NOMO-1 treated with dmso at 0.1 percent for 144 hours (cell line): ENCODE measurements around the gene PDE4B.

ENCODE experiments used
- DNase-seq: peaks from one replicate; lab custom pipeline; 2025; ENCODE audit not compliant: unreplicated experiment; lab: John Stamatoyannopoulos, UW

Gene PDE4B

GRCh38 chr1:66352792-66353191, 560.1 kb downstream of the PDE4B start:
- DNase-seq = no peak

DNA sequence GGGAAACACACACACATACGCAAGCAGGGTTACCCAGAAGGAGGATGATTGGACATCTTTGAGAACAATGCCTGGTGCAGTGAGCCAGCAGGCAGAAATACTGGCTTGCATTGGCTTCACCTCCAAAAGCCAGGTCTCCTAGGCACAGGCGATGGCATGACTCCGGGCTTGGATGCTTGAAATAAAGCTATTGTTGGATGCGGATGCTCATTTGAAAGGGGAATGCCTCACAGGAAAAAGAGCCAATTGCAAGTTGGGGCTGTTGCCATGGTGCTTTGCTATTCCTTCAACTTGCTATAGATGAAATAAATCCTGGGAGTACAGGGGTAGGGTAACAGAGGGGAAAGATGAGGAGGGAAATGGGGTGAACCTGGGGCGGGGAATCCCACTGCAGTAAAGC, 560.6 kb downstream of the PDE4B start:
- DNase-seq = no peak

- no peak for DNase-seq
Measured at GRCh38 chr1:66354311-66355201, 561.9 kb downstream of the PDE4B start.

DNA sequence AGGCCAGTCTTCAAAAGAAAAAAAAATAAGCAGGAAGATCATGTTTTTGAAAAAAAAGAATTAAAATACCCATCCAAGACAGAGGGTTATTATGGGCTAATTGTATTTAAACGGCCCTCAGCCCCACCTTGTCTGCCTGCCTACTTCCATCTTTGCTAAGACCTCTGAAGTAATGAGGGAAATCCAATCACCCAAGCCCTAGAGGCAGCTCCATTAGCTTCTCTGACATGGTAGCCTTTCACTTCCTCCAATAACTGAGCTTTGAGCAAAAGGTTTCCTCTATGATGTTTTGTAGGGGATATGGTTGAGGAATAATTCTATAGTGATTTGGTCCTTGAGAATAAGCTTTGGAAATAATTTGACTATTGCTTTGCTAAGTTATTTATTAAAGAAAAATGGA, 563.1 kb downstream of the PDE4B start:
- DNase-seq = no peak

GRCh38 chr1:66356605-66357004, 563.9 kb downstream of the PDE4B start:
- no peak for DNase-seq

DNA sequence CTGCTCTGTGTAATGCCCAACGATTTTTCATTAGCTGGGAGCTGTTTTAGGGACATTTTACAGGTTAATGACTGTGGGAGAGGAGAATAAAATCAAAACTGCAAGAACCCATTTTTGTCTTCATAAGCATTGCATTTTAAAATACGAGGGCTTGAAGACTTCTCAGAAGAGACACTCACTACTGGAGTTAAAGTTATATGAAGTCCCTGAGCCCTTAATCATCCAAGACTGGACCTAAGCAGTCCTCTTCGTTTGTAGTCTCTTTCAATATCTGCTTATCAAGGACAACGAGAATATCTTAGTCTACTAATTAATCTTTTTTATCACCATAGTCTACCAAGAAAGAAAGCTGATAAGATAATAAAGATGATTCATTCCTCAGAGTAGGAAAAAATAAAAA, 564.3 kb downstream of the PDE4B start:
- no peak for DNase-seq

GRCh38 chr1:66357478-66358197, 564.9 kb downstream of the PDE4B start:
- no peak for DNase-seq

DNA sequence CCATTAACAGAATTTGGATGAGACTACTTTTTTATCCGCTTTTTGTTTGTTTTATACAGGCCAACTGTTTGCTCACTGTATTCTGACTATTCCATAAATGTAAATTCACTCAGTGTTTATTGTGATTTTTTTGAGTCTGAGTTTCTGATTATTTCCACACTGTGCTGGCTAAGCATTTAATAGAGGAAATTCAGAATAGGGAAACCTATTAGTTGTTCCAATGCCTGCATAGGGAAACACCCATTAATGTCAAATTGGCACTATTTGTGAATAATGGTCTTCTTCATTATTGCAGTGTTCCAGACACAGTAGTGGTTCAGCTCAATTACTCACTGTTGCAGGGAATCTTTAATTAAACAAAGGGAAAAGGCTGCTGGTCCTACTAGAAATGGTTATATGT, 566.6 kb downstream of the PDE4B start:
- no peak for DNase-seq

DNA sequence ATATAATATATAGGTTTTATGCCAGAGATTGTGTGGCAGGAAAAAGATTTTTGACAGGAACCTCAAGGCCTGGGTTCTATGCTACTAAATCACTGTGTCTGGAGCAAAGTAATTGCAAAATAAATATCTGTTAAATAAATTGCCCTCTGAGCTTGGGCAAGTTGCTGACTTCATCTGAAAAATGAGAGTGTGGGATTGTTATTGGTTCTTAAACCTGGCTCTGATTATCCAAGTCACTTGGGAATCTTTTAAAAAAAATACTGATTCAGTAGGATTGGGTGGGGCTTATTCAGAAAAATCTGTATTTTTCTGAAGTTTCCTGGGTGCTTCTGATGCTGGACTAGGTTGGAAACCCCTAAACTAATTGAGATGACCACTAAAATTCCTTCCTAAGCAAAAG, 567.1 kb downstream of the PDE4B start:
- DNase-seq = no peak

DNA sequence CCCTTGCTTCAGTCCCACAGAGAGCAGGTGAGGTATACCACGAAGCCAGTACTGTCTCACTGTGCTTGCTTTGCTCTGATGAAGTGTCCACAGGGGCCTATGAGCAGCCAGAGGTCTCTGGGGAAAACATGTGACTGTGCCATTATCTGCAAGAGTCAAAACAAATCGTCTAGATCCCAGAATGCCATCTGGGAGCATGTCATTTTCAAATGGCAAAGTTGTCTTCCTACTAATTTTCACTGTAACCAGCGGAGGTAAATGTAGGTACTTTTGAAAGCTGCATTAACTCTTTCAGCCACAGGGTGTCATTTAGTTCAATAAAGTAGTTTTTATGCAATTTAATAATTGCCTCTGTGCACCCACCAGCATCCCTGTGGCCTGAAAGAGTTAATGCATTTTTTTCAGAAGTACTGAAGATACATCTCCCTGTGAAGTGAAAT, 567.6 kb downstream of the PDE4B start:
- no peak for DNase-seq

DNA sequence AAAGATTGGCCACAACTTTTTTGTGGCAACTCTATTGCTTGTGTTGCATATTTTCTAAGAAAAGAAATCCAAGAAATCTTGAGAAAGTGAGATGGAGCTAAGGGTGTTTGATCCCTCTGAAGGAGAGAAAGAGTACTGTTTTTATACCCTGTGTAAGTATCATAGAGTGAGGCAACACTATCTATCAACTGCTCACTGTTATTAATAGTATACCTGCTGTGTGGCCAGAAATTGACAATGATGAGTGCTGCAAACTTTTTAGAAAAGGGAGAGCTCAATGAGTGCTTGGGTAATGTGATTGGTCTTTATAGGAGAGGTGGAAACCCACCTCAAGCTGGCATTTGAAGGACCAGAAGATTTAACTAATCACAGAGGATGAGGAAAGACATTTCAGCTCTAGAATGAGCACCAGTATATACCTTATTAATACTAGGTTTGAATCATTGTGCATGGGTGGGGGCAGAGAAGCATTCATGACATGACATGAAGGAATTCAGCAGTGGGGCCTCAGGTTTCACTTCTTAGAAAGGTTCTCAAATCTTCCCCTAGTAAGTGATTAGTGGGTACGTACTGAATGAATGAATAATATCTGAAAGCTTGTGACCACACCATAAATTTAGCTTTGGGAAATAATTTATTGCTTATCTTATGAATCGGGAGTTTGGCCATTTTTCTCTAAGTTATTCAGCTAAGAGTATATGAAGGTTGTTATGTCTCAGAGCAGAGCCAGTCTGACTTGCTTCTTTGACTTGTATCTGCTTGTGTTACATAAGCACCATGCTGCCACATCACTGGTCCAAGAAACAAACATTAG, 572.1 kb downstream of the PDE4B start:
- DNase-seq = no peak

DNA sequence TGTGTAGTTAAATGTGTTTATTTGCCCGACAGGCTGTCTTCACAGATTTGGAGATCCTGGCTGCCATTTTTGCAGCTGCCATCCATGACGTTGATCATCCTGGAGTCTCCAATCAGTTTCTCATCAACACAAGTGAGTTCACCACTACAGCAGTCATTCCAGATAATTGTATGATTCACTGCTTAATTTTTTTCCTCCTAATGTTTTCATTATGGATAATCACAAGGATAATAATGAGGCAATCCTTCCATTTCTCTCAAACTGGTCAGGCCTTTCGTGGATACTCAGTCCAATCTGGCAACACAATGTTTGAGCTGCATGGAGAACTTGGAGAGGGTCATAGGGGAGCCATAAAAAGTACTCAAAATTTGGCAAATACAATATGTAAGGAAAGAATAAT, 572.9 kb downstream of the PDE4B start:
- DNase-seq = no peak

DNA sequence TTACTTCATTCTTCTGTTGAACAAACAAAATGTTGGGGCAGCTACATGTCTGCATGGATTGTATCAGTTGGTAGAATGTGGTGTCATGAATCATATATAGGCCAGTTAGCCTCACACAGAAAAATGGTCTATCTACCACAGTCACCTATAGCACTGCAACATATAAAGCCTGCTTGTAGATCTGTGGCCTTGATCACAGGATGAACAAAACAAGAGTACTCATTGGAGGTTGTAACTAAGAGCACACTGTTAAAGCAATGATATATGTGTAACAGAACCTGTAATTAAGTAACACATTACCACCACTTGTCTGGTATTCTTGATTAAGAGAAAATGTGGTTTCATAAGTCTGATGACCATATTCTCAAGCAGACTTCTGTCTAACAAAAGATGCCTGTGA, 573.9 kb downstream of the PDE4B start:
- DNase-seq = no peak

DNA sequence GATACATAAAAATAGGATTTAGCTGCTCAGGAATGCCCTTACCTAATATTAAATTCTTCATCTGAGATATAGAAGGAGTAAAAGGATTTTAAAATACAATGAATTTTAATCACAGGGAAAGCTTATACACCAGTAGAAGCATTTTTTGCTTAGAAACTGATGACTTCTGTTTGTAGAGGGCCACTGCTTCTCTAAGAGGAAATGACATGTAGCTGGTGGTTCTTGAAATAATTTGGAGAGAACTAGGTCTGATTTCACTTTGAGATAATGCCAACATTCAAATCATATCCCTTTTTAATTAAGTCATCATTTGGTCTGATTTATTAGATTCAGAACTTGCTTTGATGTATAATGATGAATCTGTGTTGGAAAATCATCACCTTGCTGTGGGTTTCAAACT, 574.7 kb downstream of the PDE4B start:
- DNase-seq = no peak

DNA sequence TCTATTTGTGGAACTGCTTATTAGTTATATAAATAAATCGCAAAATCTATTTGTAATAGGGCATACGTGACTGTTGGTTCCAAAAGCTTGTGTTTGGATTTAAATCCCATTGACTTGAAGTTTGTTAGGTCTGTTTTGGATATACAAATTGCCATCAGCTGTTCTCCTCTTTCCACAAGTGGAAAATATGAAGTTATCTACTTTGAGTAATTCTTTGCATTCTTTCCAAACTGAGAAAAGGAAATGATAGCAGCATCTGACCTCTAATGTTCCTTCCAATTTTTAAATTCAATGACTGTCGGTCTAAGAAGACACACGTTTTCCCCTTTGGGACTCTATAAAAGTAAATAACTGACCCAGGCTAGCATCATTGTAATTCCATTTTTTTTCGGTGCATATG, 575.6 kb downstream of the PDE4B start:
- DNase-seq = no peak

DNA sequence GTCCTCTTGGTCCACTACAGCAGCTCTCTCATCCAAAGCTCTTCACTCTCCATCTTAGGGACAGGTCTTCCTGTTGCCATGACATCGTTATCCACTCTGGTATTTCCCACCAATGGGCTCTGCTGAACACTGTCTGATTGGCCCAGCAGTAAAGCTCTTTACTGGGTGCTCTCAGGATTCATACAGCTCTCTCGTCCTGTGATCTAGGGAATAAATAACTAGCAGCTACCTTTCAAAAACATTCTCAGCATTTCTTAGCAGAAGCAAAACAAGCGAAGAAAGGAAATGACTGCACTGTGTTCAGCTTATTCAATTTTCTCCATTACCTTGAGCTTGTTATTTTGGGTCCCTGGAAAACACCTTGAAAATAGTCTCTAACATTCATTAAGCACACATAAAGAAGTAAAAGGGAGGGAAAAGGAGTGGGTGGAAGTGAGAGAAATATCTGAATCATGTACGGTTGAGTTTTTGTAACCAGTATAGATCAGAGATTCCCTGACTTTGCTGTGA, 577.8 kb downstream of the PDE4B start:
- DNase-seq = no peak

- DNase-seq = no peak
Measured at GRCh38 chr1:66371233-66372005, 578.7 kb downstream of the PDE4B start.

GRCh38 chr1:66372522-66373101, 579.9 kb downstream of the PDE4B start:
- DNase-seq = no peak

DNA sequence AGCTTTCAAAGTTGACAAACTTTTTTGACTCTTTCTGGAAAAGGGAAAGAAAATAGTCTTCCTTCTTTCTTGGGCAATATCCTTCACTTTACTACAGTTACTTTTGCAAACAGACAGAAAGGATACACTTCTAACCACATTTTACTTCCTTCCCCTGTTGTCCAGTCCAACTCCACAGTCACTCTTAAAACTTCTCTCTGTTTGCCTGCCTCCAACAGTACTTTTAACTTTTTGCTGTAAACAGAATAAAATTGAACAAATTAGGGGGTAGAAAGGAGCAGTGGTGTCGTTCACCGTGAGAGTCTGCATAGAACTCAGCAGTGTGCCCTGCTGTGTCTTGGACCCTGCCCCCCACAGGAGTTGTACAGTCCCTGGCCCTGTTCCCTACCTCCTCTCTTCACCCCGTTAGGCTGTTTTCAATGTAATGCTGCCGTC, 580.5 kb downstream of the PDE4B start:
- peak; percentile 68 for DNase-seq

DNA sequence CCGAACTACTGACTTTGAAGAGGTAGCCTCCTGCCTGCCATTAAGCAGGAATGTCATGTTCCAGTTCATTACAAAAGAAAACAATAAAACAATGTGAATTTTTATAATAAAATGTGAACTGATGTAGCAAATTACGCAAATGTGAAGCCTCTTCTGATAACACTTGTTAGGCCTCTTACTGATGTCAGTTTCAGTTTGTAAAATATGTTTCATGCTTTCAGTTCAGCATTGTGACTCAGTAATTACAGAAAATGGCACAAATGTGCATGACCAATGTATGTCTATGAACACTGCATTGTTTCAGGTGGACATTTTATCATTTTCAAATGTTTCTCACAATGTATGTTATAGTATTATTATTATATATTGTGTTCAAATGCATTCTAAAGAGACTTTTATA, 581.5 kb downstream of the PDE4B start:
- DNase-seq = no peak
